ENCODE measurements around the gene HMGB4. TPM values are rescaled to one million over a fixed set of nuclear protein-coding genes. Genes with fewer than 3 reads are reported as not detected.

The HMGB4 gene
- polyA plus RNA-seq, 1 donor (not counting 4 experiments of a cell fraction or from before 2014, with no cell fraction given), result not detected

- dilution Hi-C loops (cut with MboI; ENCODE audit: extremely low pct_ligation_motif_present, low sequenced_read_pairs), result no loop called here
- H3K27me3 ChIP-seq (ENCODE audit: control insufficient read depth, extremely low read depth, insufficient read depth, low read length), result no peaks in the 10 kb centered on the region
These were observed 41.5 kb upstream of the HMGB4 start for GRCh38 chr1:33822396-33822795.

GRCh38 chr1:33823401-33823800, 40.5 kb upstream of the HMGB4 start:
- H3K27ac ChIP-seq (ENCODE audit: control insufficient read depth, insufficient read depth, low read length), result no peak overlapping the region
- no peak overlapping the region for H3K4me2 ChIP-seq (ENCODE audit: control insufficient read depth, extremely low read depth, insufficient read depth, low read depth, low read length)
- DNase-seq (ENCODE audit: low read depth, low spot score) (no peak), FAIRE-seq (no peak)
- H3K9me3 ChIP-seq (ENCODE audit: control insufficient read depth, low read depth, low read length), result no peaks in the 10 kb centered on the region
- H3K27me3 ChIP-seq (ENCODE audit: control insufficient read depth, extremely low read depth, insufficient read depth, low read length), result no peaks in the 10 kb centered on the region
- no peaks in the 10 kb centered on the region for H3K9me1 ChIP-seq (ENCODE audit: control insufficient read depth, extremely low read depth, insufficient read depth, low read length)
- dilution Hi-C loops (cut with MboI; ENCODE audit: extremely low pct_ligation_motif_present, low sequenced_read_pairs), result no loop called here
- H3K9ac ChIP-seq (ENCODE audit: control insufficient read depth, extremely low read depth, insufficient read depth, low read length), result no peak overlapping the region
- no peaks in the 10 kb centered on the region for H3K36me3 ChIP-seq (ENCODE audit: control insufficient read depth in 2 of 2, extremely low read depth in 1 of 2, insufficient read depth in 2 of 2, low read length in 2 of 2)
- no peak overlapping the region for H3K4me3 ChIP-seq (ENCODE audit: control insufficient read depth in 2 of 3, extremely low read depth in 1 of 3, insufficient read depth in 2 of 3, low read depth in 1 of 3, low read length in 3 of 3)
- no peak for TF ChIP-seq EZH2 (IDR thresholded peaks at IDR 0.05; ENCODE audit: low read length)
- no peaks in the 10 kb centered on the region for H3K79me2 ChIP-seq (ENCODE audit: control insufficient read depth, insufficient read depth, low read length)
- no peak overlapping the region for H2AFZ ChIP-seq (ENCODE audit: control insufficient read depth, low read length)
- H3K4me1 ChIP-seq (ENCODE audit: control insufficient read depth, extremely low read depth, insufficient read depth, low read length), result no peaks in the 10 kb centered on the region
- no peaks in the 10 kb centered on the region for H4K20me1 ChIP-seq (ENCODE audit: control insufficient read depth, extremely low read depth, insufficient read depth, low read length)

More at GRCh38 chr1:33822396-33822795, 41.5 kb upstream of the HMGB4 start:
- H4K20me1 ChIP-seq (ENCODE audit: control insufficient read depth, extremely low read depth, insufficient read depth, low read length), result no peaks in the 10 kb centered on the region
- FAIRE-seq (no peak), DNase-seq (ENCODE audit: low read depth, low spot score) (no peak)
- H2AFZ ChIP-seq (ENCODE audit: control insufficient read depth, low read length), result no peak overlapping the region
- H3K79me2 ChIP-seq (ENCODE audit: control insufficient read depth, insufficient read depth, low read length), result no peaks in the 10 kb centered on the region
- TF ChIP-seq CTCF (optimal IDR thresholded peaks at IDR 0.05 in 1 of 3, IDR thresholded peaks at IDR 0.05 in 1 of 3, conservative IDR thresholded peaks at IDR 0.05 in 1 of 3; ENCODE audit: extremely low read depth in 1 of 3, insufficient read depth in 2 of 3, low read length in 3 of 3) (no peak), EZH2 (IDR thresholded peaks at IDR 0.05; ENCODE audit: low read length) (no peak)
- no peak overlapping the region for H3K9ac ChIP-seq (ENCODE audit: control insufficient read depth, extremely low read depth, insufficient read depth, low read length)
- no peak overlapping the region for H3K27ac ChIP-seq (ENCODE audit: control insufficient read depth, insufficient read depth, low read length)
- no peak overlapping the region for H3K4me2 ChIP-seq (ENCODE audit: control insufficient read depth, extremely low read depth, insufficient read depth, low read depth, low read length)
- no peaks in the 10 kb centered on the region for H3K9me1 ChIP-seq (ENCODE audit: control insufficient read depth, extremely low read depth, insufficient read depth, low read length)
- H3K4me1 ChIP-seq (ENCODE audit: control insufficient read depth, extremely low read depth, insufficient read depth, low read length), result no peaks in the 10 kb centered on the region
- H3K36me3 ChIP-seq (ENCODE audit: control insufficient read depth in 2 of 2, extremely low read depth in 1 of 2, insufficient read depth in 2 of 2, low read length in 2 of 2), result no peaks in the 10 kb centered on the region
- H3K9me3 ChIP-seq (ENCODE audit: control insufficient read depth, low read depth, low read length), result no peaks in the 10 kb centered on the region
- no peak overlapping the region for H3K4me3 ChIP-seq (ENCODE audit: control insufficient read depth in 2 of 3, extremely low read depth in 1 of 3, insufficient read depth in 2 of 3, low read depth in 1 of 3, low read length in 3 of 3)

GRCh38 chr1:33823830-33824229, 40.0 kb upstream of the HMGB4 start:
- no peaks in the 10 kb centered on the region for H3K9me3 ChIP-seq (ENCODE audit: control insufficient read depth, low read depth, low read length)
- H3K9ac ChIP-seq (ENCODE audit: control insufficient read depth, extremely low read depth, insufficient read depth, low read length), result no peak overlapping the region
- no peak for DNase-seq (ENCODE audit: low read depth, low spot score)
- H3K27me3 ChIP-seq (ENCODE audit: control insufficient read depth, extremely low read depth, insufficient read depth, low read length), result no peaks in the 10 kb centered on the region
- TF ChIP-seq CTCF (optimal IDR thresholded peaks at IDR 0.05 in 1 of 3, IDR thresholded peaks at IDR 0.05 in 1 of 3, conservative IDR thresholded peaks at IDR 0.05 in 1 of 3; ENCODE audit: extremely low read depth in 1 of 3, insufficient read depth in 2 of 3, low read length in 3 of 3) (no peak), EZH2 (IDR thresholded peaks at IDR 0.05; ENCODE audit: low read length) (no peak)
- no peaks in the 10 kb centered on the region for H3K79me2 ChIP-seq (ENCODE audit: control insufficient read depth, insufficient read depth, low read length)
- no peaks in the 10 kb centered on the region for H3K4me1 ChIP-seq (ENCODE audit: control insufficient read depth, extremely low read depth, insufficient read depth, low read length)
- no peak overlapping the region for H3K4me2 ChIP-seq (ENCODE audit: control insufficient read depth, extremely low read depth, insufficient read depth, low read depth, low read length)
- H4K20me1 ChIP-seq (ENCODE audit: control insufficient read depth, extremely low read depth, insufficient read depth, low read length), result no peaks in the 10 kb centered on the region
- H3K4me3 ChIP-seq (ENCODE audit: control insufficient read depth in 2 of 3, extremely low read depth in 1 of 3, insufficient read depth in 2 of 3, low read depth in 1 of 3, low read length in 3 of 3), result no peak overlapping the region
- dilution Hi-C loops (cut with MboI; ENCODE audit: extremely low pct_ligation_motif_present, low sequenced_read_pairs), result no loop called here
- no peaks in the 10 kb centered on the region for H3K9me1 ChIP-seq (ENCODE audit: control insufficient read depth, extremely low read depth, insufficient read depth, low read length)
- H2AFZ ChIP-seq (ENCODE audit: control insufficient read depth, low read length), result no peak overlapping the region
- no peak overlapping the region for H3K27ac ChIP-seq (ENCODE audit: control insufficient read depth, insufficient read depth, low read length)
- FAIRE-seq, result no peak
- H3K36me3 ChIP-seq (ENCODE audit: control insufficient read depth in 2 of 2, extremely low read depth in 1 of 2, insufficient read depth in 2 of 2, low read length in 2 of 2), result no peaks in the 10 kb centered on the region

Data from keratinocyte (primary cell).